CD4-positive, alpha-beta T cell (primary cell): Measurements from ENCODE around the gene DENND1A. TPM values are rescaled to one million over a fixed set of nuclear protein-coding genes. Genes with fewer than 3 reads are reported as not detected.

Experiments used
- ATAC-seq: fragments of 200-7000 bp; cut with Tn5 transposase; one replicate; pipeline ENCODE4 v1.10.0; 2022; ENCODE audit warnings: mild to moderate bottlenecking; ENCODE audit not compliant: poor library complexity
- CTCF ChIA-PET: fragments of 350-600 bp; sonication (Branson Sonifier 250); formaldehyde crosslinking; loops from one replicate; lab custom pipeline; 2021; ENCODE audit warnings: antibody characterized with exemption, inconsistent platforms; lab: Charles Lee
- POLR2A ChIA-PET: fragments of 350-600 bp; sonication (Branson Sonifier 250); formaldehyde crosslinking; loops from one replicate; lab custom pipeline; 2021; ENCODE audit warnings: antibody characterized with exemption, inconsistent platforms; lab: Charles Lee
- DNase-seq, 14 experiments: peaks; one replicate each; pipeline ENCODE4 v3.0.0-alpha.2; 2013 to 2020; ENCODE audit warnings: mixed read lengths in 2 of 14
- H3K27ac ChIP-seq, 2 donors: one replicate each; pipeline versions ENCODE4 v1.5.1 to v1.7.0; 2013; ENCODE audit warnings: low read length in 2 of 2, low read depth in 1 of 2, mild to moderate bottlenecking in 1 of 2
- H3K27me3 ChIP-seq, 2 experiments: 1 replicate in 1 of 2; 2 replicates in 1 of 2; pipeline versions ENCODE4 v1.6.1 to v1.7.0; 2013; ENCODE audit warnings: low read length in 2 of 2, control low read depth in 1 of 2, mild to moderate bottlenecking in 1 of 2, moderate library complexity in 1 of 2; ENCODE audit not compliant: insufficient read depth in 2 of 2, control insufficient read depth in 1 of 2
- H3K36me3 ChIP-seq: one replicate; pipeline ENCODE4 v1.6.1; 2013; ENCODE audit warnings: low read length, control low read depth; ENCODE audit not compliant: insufficient read depth
- H3K4me1 ChIP-seq: one replicate; pipeline ENCODE4 v1.6.1; 2013; ENCODE audit warnings: low read length, control low read depth; ENCODE audit not compliant: insufficient read depth
- H3K4me3 ChIP-seq: one replicate; pipeline ENCODE4 v1.5.1; 2013; ENCODE audit warnings: mild to moderate bottlenecking, low read length, moderate library complexity
- H3K9me3 ChIP-seq, 2 experiments: 1 replicate in 1 of 2; 2 replicates in 1 of 2; pipeline versions ENCODE4 v1.6.1 to v1.7.0; 2013; ENCODE audit warnings: low read length in 2 of 2, mild to moderate bottlenecking in 2 of 2, control low read depth in 1 of 2, moderate library complexity in 1 of 2; ENCODE audit not compliant: control insufficient read depth in 1 of 2, insufficient read depth in 1 of 2
- H3K27ac Mint-ChIP-seq: one replicate; pipeline ENCODE4 v1.8.0; 2020; ENCODE audit warnings: mixed read lengths
- H3K27me3 Mint-ChIP-seq: one replicate; pipeline ENCODE4 v1.8.0; 2021; ENCODE audit warnings: mixed read lengths
- H3K36me3 Mint-ChIP-seq: one replicate; pipeline ENCODE4 v1.8.0; 2021; ENCODE audit warnings: low read depth, mixed read lengths
- H3K4me1 Mint-ChIP-seq: one replicate; pipeline ENCODE4 v1.8.0; 2021; ENCODE audit warnings: low read depth, mixed read lengths
- H3K4me3 Mint-ChIP-seq: one replicate; pipeline ENCODE4 v1.8.0; 2020; ENCODE audit warnings: mild to moderate bottlenecking, mixed read lengths
- H3K9me3 Mint-ChIP-seq: one replicate; pipeline ENCODE4 v1.8.0; 2020; ENCODE audit warnings: mixed read lengths
- intact Hi-C, 2 experiments: fragments of 100-400 bp; cut with DNase I in 1 of 2; cut with micrococcal nuclease in 1 of 2; formaldehyde crosslinking; loops; one replicate each; pipeline versions ENCODE4 v1.15.1 to v1.9.0; 2023 to 2025; cut with DNase I, micrococcal nuclease
- total RNA-seq, 174 experiments: library from RNA in 2 of 174; stranded (reverse) in 2 of 174; gene quantifications; one replicate each; pipeline ENCODE4 v1.2.3 and lab custom pipeline; 2021 to 2026
- TF ChIP-seq, protein P1 (sequence below): fragments of 200-600 bp; IDR thresholded peaks from one replicate; pipeline ENCODE4 v1.8.0; 2022; ENCODE audit warnings: antibody characterized with exemption, mild to moderate bottlenecking

DENND1A gene
- total RNA-seq, 2 experiments from 2014 or later: 20.0 to 20.6 TPM

DNA sequence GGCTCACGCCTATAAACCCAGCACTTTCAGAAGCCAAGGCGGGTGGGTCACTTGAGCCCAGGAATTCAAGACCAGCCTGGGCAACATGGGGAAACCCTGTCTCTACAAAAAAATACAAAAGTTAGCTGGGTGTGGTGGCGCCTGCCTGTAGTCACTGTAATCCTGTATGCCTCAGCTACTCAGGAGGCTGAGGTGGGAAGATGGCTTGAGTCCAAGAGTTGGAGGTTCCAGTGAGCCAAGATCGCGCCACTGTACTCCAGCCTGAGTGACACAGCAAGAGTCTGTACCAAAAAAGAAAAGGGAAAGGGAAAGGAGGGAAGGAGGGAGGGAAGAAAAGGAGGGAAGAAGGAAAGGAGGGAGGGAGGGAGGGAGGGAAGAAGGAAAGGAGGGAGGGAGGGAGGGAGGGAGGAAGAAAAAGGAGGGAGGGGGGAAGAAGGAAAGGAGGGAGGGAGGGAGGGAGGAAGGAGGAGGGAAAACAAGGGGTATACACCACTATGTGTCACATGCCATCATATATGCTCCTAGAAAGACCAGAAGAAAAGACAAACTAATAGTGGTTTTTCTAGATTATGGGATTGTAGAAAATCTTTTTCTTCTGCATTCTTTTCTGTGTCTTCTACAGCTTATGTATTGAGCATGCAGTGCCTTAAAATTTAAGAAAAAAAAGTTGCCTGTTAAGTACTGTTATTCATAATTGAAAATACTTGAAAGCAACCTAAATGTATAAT, 240.1 kb downstream of the DENND1A start:
- ChIA-PET CTCF (no interaction called here), POLR2A (no interaction called here)
- H3K27ac Mint-ChIP-seq: no peak overlapping the region
- no peak for DNase-seq
- Histone ChIP-seq H3K4me1 (peaks cover 4% of the 10 kb centered on the region), H3K9me3 (no peaks in the 10 kb centered on the region), H3K27ac (no peak overlapping the region), H3K36me3 (no peaks in the 10 kb centered on the region), H3K27me3 (no peaks in the 10 kb centered on the region), H3K4me3 (no peak overlapping the region)
- peaks cover 15% of the 10 kb centered on the region for H3K36me3 Mint-ChIP-seq
- no peak for ATAC-seq
- TF ChIP-seq, protein P1, sequence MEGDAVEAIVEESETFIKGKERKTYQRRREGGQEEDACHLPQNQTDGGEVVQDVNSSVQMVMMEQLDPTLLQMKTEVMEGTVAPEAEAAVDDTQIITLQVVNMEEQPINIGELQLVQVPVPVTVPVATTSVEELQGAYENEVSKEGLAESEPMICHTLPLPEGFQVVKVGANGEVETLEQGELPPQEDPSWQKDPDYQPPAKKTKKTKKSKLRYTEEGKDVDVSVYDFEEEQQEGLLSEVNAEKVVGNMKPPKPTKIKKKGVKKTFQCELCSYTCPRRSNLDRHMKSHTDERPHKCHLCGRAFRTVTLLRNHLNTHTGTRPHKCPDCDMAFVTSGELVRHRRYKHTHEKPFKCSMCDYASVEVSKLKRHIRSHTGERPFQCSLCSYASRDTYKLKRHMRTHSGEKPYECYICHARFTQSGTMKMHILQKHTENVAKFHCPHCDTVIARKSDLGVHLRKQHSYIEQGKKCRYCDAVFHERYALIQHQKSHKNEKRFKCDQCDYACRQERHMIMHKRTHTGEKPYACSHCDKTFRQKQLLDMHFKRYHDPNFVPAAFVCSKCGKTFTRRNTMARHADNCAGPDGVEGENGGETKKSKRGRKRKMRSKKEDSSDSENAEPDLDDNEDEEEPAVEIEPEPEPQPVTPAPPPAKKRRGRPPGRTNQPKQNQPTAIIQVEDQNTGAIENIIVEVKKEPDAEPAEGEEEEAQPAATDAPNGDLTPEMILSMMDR: no peak
- H3K9me3 Mint-ChIP-seq: no peaks in the 10 kb centered on the region
- intact Hi-C loops: no loop called here
- H3K4me3 Mint-ChIP-seq: no peak overlapping the region
- peaks cover 41% of the 10 kb centered on the region for H3K4me1 Mint-ChIP-seq
- H3K27me3 Mint-ChIP-seq: no peaks in the 10 kb centered on the region

DNA sequence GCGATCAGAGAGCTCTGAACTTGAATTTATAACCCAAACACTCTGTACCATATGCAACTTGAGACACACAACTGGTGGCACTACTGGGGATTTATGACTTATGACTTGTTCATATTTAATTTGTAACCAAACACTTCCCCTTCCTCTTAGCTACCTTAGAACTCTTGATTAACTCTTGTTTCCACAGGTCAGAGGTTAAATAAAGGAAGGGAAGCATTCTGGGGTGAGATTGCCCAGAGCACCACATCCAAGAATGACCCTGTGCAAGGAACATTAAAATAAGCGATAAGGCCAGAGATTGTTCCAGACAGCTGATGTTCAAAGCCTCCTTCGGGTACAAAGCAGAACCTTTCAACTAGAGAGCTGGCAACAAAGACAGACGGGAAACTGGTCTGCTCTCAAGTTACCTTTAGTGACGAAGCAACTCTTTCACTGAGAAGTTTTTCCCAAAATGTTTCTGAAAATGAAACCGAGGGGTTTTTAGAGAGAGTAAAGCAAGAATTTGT, 242.6 kb downstream of the DENND1A start:
- POLR2A ChIA-PET: no interaction called here
- no peak for ATAC-seq

DNA sequence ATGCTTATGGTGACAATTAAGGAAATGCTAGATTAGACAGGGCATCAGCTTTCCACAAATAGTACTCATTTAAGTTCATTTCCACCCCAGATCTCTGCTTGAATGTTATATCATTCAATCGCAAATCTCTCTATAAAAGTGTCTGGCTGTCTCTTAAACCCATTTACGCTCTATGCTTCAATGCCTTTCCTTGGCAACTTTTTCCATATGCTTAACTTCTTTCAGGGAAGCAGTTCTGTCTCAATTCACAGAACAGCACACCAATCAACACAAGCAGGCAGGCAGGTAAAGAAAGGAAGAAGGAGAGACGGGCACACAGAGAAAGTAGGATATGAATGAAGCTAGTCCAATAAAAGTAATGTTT, 243.1 kb downstream of the DENND1A start:
- Histone ChIP-seq H3K27me3 (no peaks in the 10 kb centered on the region), H3K4me3 (no peak overlapping the region), H3K9me3 (no peaks in the 10 kb centered on the region), H3K4me1 (peaks cover 9% of the 10 kb centered on the region), H3K27ac (no peak overlapping the region), H3K36me3 (no peaks in the 10 kb centered on the region)
- ChIA-PET CTCF (no interaction called here), POLR2A (no interaction called here)
- intact Hi-C loops: no loop called here
- H3K27me3 Mint-ChIP-seq: no peaks in the 10 kb centered on the region
- TF ChIP-seq, protein P1: no peak
- DNase-seq: no peak
- H3K4me3 Mint-ChIP-seq: no peak overlapping the region
- H3K9me3 Mint-ChIP-seq: no peaks in the 10 kb centered on the region
- H3K36me3 Mint-ChIP-seq: peaks cover 17% of the 10 kb centered on the region
- H3K4me1 Mint-ChIP-seq: peaks cover 51% of the 10 kb centered on the region
- ATAC-seq: no peak
- H3K27ac Mint-ChIP-seq: no peak overlapping the region

More for the DNA sequence above, 242.6 kb downstream of the DENND1A start:
- Histone ChIP-seq H3K9me3 (no peaks in the 10 kb centered on the region), H3K36me3 (no peaks in the 10 kb centered on the region), H3K27me3 (no peaks in the 10 kb centered on the region), H3K4me1 (peaks cover 9% of the 10 kb centered on the region), H3K27ac (no peak overlapping the region), H3K4me3 (no peak overlapping the region)
- no peak overlapping the region for H3K4me3 Mint-ChIP-seq
- TF ChIP-seq, protein P1: no peak
- H3K27me3 Mint-ChIP-seq: no peaks in the 10 kb centered on the region
- CTCF ChIA-PET: no interaction called here
- no peak overlapping the region for H3K27ac Mint-ChIP-seq
- intact Hi-C loops: no loop called here
- no peak for DNase-seq
- peaks cover 51% of the 10 kb centered on the region for H3K4me1 Mint-ChIP-seq
- H3K9me3 Mint-ChIP-seq: no peaks in the 10 kb centered on the region
- peaks cover 15% of the 10 kb centered on the region for H3K36me3 Mint-ChIP-seq
